ENCODE data around the gene IGF2R.
"Not testable (repeated sequence)": the region's sequence is repeated elsewhere in the genome, so short reads cannot be mapped to it uniquely, and the experiment has no call there.

IGF2R gene

DNA sequence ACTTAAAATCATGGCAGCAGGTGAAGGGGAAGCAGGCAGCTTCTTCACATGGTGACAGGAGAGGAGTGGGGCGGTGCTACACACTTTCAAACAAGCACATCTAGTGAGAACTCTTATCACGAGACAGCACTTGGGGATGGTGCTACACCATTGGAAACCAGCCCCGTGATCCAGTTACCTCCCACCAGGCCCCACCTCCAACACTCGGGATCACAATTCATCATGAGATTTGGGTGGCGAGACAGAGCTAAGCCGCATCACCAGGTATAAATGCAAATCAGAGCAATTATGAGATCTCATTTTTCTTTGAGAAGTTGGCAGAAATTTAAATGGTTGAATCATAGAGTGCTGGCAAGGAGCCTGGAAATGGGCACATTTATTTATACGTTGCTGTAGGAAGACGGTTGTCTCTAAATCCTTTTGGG lies 31.4 kb downstream of the IGF2R start:
- TF ChIP-seq EZH2phosphoT487 (IDR thresholded peaks at IDR 0.05; ENCODE audit: low read depth): no peak
- no peak for TF ChIP-seq CTCF (IDR thresholded peaks at IDR 0.05; ENCODE audit: low read depth, low read length)

DNA sequence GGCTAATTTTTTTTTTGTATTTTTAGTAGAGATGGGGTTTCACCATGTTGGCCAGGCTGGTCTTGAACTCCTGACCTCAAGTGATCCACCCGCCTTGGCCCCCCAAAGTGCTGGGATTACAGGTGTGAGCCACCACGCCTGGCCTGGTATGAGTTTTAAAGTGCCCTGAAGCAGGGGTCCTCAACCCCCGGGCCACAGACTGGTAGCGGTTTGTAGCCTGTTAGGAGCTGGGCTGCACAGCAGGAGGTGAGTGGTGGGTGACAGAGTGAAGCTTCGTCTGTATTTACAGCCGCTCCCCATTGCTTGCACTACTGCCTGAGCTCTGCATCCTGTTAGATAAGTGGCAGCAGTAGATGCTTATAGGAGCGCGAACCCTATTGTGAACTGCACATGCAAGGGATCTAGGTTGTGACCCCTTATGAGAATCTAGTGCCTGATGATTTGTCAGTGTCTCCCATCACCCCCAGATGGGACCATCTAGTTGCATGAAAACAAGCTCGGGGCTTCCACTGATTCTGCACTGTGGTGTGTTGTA lies 32.1 kb downstream of the IGF2R start:
- H3K27ac ChIP-seq (ENCODE audit: low read length); H3K9ac ChIP-seq (ENCODE audit: low read length); H3K4me3 ChIP-seq (ENCODE audit: low read length); H3K4me2 ChIP-seq (ENCODE audit: low read length); H2AFZ ChIP-seq (ENCODE audit: low read depth, low read length); H3K36me3 ChIP-seq (replicated peaks; ENCODE audit: low read depth, low read length); H3K9me3 ChIP-seq (ENCODE audit: insufficient read depth, low read length); H3K27me3 ChIP-seq (ENCODE audit: low read depth, low read length); H4K20me1 ChIP-seq (ENCODE audit: insufficient read depth, low read length); H3K4me1 ChIP-seq (ENCODE audit: low read length): not testable (repeated sequence)
- H3K79me2 ChIP-seq (ENCODE audit: low read length): peaks cover 22% of the 10 kb centered on the region

More for the DNA sequence above, 31.4 kb downstream of the IGF2R start:
- no peaks in the 10 kb centered on the region for H3K4me1 ChIP-seq (ENCODE audit: low read length)
- no peaks in the 10 kb centered on the region for H4K20me1 ChIP-seq (ENCODE audit: insufficient read depth, low read length)
- H3K4me2 ChIP-seq (ENCODE audit: low read length): no peak overlapping the region
- H3K79me2 ChIP-seq (ENCODE audit: low read length): peaks cover 23% of the 10 kb centered on the region
- no peaks in the 10 kb centered on the region for H3K36me3 ChIP-seq (replicated peaks; ENCODE audit: low read depth, low read length)
- no peak overlapping the region for H3K27ac ChIP-seq (ENCODE audit: low read length)
- H3K4me3 ChIP-seq (ENCODE audit: low read length): no peak overlapping the region
- no peaks in the 10 kb centered on the region for H3K9me3 ChIP-seq (ENCODE audit: insufficient read depth, low read length)
- no peaks in the 10 kb centered on the region for H3K27me3 ChIP-seq (ENCODE audit: low read depth, low read length)
- no peak overlapping the region for H3K9ac ChIP-seq (ENCODE audit: low read length)
- no peak overlapping the region for H2AFZ ChIP-seq (ENCODE audit: low read depth, low read length)

DNA sequence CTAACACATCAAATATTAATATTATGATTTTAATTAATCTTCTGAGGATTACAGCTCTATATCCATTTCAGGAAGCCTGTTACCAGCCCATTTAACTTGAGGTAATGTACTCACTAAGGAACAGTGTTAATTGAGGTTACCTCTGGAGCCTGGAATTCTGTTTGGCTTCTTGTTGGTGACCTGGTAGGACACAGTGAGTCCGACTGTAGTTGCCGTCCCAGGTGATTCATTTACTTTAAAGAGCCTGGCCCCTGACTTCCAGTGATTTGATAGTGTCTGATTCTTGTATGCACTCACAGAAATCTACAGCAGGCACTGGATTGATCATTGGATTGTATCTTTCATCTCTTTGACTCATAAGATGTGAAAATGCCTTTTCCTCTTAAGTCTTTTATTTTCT lies 34.0 kb downstream of the IGF2R start:
- Histone ChIP-seq H3K4me2 (ENCODE audit: low read length) (no peak overlapping the region), H3K4me3 (ENCODE audit: low read length) (no peak overlapping the region), H3K27ac (ENCODE audit: low read length) (no peak overlapping the region), H3K9me3 (ENCODE audit: insufficient read depth, low read length) (no peaks in the 10 kb centered on the region), H3K9ac (ENCODE audit: low read length) (no peak overlapping the region), H2AFZ (ENCODE audit: low read depth, low read length) (no peak overlapping the region), H3K4me1 (ENCODE audit: low read length) (no peaks in the 10 kb centered on the region), H3K36me3 (replicated peaks; ENCODE audit: low read depth, low read length) (no peaks in the 10 kb centered on the region), H3K79me2 (ENCODE audit: low read length) (peaks cover 20% of the 10 kb centered on the region; the same call in 1 of the 2 replicates), H3K27me3 (ENCODE audit: low read depth, low read length) (no peaks in the 10 kb centered on the region), H4K20me1 (ENCODE audit: insufficient read depth, low read length) (no peaks in the 10 kb centered on the region)
- TF ChIP-seq EZH2phosphoT487 (IDR thresholded peaks at IDR 0.05; ENCODE audit: low read depth) (no peak), CTCF (IDR thresholded peaks at IDR 0.05; ENCODE audit: low read depth, low read length) (no peak)

DNA sequence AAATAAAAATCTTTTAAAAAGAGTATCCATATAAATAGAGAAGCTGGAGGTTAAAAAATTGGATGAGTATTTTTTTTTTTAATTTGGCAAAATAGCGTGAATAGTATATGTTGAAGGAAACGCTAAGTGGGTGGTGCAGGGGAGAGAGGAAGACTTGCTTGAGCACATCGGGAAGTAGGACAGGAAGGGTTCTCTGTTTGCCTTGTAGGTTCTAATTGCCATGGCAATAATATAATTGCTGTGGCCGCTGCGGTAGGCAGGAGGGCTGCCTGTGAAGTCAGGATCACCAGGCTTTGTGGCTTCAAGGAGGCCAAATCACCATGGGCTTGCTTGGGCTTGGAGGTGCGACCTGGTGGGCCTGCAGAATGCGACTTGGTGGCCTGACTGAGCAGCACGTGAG lies 35.1 kb downstream of the IGF2R start:
- Histone ChIP-seq H3K9me3 (ENCODE audit: insufficient read depth, low read length) (no peaks in the 10 kb centered on the region), H2AFZ (ENCODE audit: low read depth, low read length) (no peak overlapping the region), H3K36me3 (replicated peaks; ENCODE audit: low read depth, low read length) (no peaks in the 10 kb centered on the region), H3K27ac (ENCODE audit: low read length) (no peak overlapping the region), H3K4me2 (ENCODE audit: low read length) (no peak overlapping the region), H3K4me3 (ENCODE audit: low read length) (no peak overlapping the region), H3K4me1 (ENCODE audit: low read length) (no peaks in the 10 kb centered on the region), H3K27me3 (ENCODE audit: low read depth, low read length) (no peaks in the 10 kb centered on the region), H3K79me2 (ENCODE audit: low read length) (peaks cover 20% of the 10 kb centered on the region; the same call in 1 of the 2 replicates), H3K9ac (ENCODE audit: low read length) (no peak overlapping the region), H4K20me1 (ENCODE audit: insufficient read depth, low read length) (no peaks in the 10 kb centered on the region)
- TF ChIP-seq CTCF (IDR thresholded peaks at IDR 0.05; ENCODE audit: low read depth, low read length) (no peak), EZH2phosphoT487 (IDR thresholded peaks at IDR 0.05; ENCODE audit: low read depth) (no peak)
